ENCODE results near the gene TMEM44. TPM values are rescaled to one million over a fixed set of nuclear protein-coding genes. Genes with fewer than 3 reads are reported as not detected.

Gene TMEM44
- total and polyA plus RNA-seq, 3 experiments from 2014 or later: 2.6 to 5.7 (median 3.0) TPM

DNA sequence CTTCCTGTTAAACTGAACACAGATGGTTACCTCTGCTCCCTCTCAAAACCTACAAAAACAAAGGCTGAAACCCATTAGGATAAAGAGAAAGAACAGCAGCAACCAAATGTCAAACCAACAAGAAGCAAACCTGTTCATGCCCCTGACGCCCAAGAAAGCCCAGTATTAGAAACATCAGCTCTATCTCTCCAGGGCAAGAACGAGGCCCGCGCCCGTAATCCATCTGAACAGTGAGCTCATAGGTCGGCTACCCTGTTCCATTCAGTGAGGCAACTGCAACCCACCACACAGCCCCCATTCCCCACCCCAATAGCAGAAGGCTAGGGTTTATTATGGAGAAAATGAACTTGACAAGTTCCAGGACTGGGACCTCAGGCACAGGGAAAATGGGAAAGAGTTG is 28.7 kb upstream of the TMEM44 start:
- Mint-ChIP-seq H3K9me3 (no peaks in the 10 kb centered on the region), H3K4me1 (peaks cover 13 to 20% (median 18%) of the 10 kb centered on the region in 3 donors), H3K4me3 (no peak overlapping the region), H3K27ac (peak overlapping the region in 1 of 8 donors; percentile 22), H3K27me3 (no peaks in the 10 kb centered on the region), H3K36me3 (peaks cover 19 to 86% (median 25%) of the 10 kb centered on the region in 3 donors)
- H3K4me1 ChIP-seq (ENCODE audit: insufficient read depth, low read length): peaks cover 9% of the 10 kb centered on the region
- no peaks in the 10 kb centered on the region for H3K9me3 ChIP-seq (ENCODE audit: low read length)
- no peak overlapping the region for H3K4me3 ChIP-seq (ENCODE audit: low read length)
- H3K27me3 ChIP-seq (ENCODE audit: insufficient read depth, low read length, poor library complexity, severe bottlenecking): no peaks in the 10 kb centered on the region
- peaks cover 48% of the 10 kb centered on the region for H3K36me3 ChIP-seq (ENCODE audit: insufficient read depth, low read length)
- no peak for DNase-seq
- no peak overlapping the region for H3K27ac ChIP-seq (ENCODE audit: low read depth, low read length)
- CTCF ChIA-PET: interaction anchor here (1.8 kb wide), 1 partner anchor 10 kb away, joined by 5 read pairs; the partner anchor contains the start of gene LSG1
- POLR2A ChIA-PET: no interaction called here

DNA sequence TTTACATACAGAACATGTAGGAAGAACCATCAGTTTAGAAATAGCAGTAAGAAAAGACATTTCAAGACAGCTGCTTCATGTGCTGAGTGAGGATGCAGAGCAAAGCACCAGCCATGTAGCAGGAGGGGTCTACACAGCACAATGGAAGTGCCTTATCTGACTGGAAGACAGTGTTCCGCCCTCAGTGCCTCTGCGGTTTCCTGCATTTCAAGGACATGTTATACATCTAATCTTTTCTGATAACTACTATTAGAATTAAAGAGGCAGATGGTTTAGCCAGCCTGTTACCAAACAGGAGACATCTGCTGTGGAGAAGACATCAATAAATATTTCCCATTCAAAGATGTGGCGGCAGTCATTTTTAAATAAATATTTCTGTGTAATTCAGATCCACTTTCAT is 28.2 kb upstream of the TMEM44 start:
- peaks cover 9% of the 10 kb centered on the region for H3K4me1 ChIP-seq (ENCODE audit: insufficient read depth, low read length)
- H3K4me3 ChIP-seq (ENCODE audit: low read length): no peak overlapping the region
- no peak for DNase-seq
- H3K27ac Mint-ChIP-seq: peak overlapping the region in 2 of 8 donors; percentile 41 to 68
- ChIA-PET POLR2A (no interaction called here), CTCF (no interaction called here)
- H3K36me3 Mint-ChIP-seq: peaks cover 19 to 84% (median 20%) of the 10 kb centered on the region in 3 donors
- no peaks in the 10 kb centered on the region for H3K27me3 Mint-ChIP-seq
- H3K4me3 Mint-ChIP-seq: no peak overlapping the region
- H3K27ac ChIP-seq (ENCODE audit: low read depth, low read length): no peak overlapping the region
- H3K27me3 ChIP-seq (ENCODE audit: insufficient read depth, low read length, poor library complexity, severe bottlenecking): no peaks in the 10 kb centered on the region
- no peaks in the 10 kb centered on the region for H3K9me3 ChIP-seq (ENCODE audit: low read length)
- no peaks in the 10 kb centered on the region for H3K9me3 Mint-ChIP-seq
- peaks cover 13 to 18% (median 18%) of the 10 kb centered on the region in 3 donors for H3K4me1 Mint-ChIP-seq
- H3K36me3 ChIP-seq (ENCODE audit: insufficient read depth, low read length): peaks cover 43% of the 10 kb centered on the region

DNA sequence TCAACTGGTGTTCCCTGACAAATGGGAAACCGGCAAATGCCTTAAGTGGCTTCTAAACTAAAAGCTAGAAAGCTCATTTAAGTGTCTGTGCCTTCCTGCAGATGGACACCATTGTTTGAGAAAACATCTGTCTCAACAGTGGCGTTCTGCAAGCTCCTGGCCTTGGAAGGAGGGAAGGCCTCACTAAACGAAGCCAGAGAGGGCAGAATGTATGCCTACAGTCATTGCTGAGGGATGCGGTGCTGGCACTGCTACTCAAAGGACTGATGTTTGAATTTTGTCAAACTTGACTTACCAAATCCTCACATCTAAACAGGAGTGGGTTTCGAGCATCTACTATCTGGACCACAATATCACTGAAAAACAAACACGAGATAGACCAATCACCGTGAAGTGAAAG is 26.6 kb upstream of the TMEM44 start:
- ChIA-PET CTCF (interaction anchor here (2.6 kb wide), 1 partner anchor 12 kb away, joined by 8 read pairs; the partner anchor contains the start of gene LSG1), POLR2A (no interaction called here)
- H3K4me1 Mint-ChIP-seq: peaks cover 13 to 24% (median 22%) of the 10 kb centered on the region in 3 donors
- H3K4me1 ChIP-seq (ENCODE audit: insufficient read depth, low read length): peaks cover 9% of the 10 kb centered on the region
- no peak overlapping the region for H3K27ac Mint-ChIP-seq
- H3K27me3 ChIP-seq (ENCODE audit: insufficient read depth, low read length, poor library complexity, severe bottlenecking): no peaks in the 10 kb centered on the region
- H3K4me3 ChIP-seq (ENCODE audit: low read length): no peak overlapping the region
- H3K4me3 Mint-ChIP-seq: no peak overlapping the region
- H3K36me3 ChIP-seq (ENCODE audit: insufficient read depth, low read length): peaks cover 32% of the 10 kb centered on the region
- H3K27ac ChIP-seq (ENCODE audit: low read depth, low read length): no peak overlapping the region
- no peak for DNase-seq
- H3K9me3 Mint-ChIP-seq: no peaks in the 10 kb centered on the region
- H3K9me3 ChIP-seq (ENCODE audit: low read length): no peaks in the 10 kb centered on the region
- H3K36me3 Mint-ChIP-seq: peaks cover 12 to 79% (median 13%) of the 10 kb centered on the region in 3 donors
- no peaks in the 10 kb centered on the region for H3K27me3 Mint-ChIP-seq

DNA sequence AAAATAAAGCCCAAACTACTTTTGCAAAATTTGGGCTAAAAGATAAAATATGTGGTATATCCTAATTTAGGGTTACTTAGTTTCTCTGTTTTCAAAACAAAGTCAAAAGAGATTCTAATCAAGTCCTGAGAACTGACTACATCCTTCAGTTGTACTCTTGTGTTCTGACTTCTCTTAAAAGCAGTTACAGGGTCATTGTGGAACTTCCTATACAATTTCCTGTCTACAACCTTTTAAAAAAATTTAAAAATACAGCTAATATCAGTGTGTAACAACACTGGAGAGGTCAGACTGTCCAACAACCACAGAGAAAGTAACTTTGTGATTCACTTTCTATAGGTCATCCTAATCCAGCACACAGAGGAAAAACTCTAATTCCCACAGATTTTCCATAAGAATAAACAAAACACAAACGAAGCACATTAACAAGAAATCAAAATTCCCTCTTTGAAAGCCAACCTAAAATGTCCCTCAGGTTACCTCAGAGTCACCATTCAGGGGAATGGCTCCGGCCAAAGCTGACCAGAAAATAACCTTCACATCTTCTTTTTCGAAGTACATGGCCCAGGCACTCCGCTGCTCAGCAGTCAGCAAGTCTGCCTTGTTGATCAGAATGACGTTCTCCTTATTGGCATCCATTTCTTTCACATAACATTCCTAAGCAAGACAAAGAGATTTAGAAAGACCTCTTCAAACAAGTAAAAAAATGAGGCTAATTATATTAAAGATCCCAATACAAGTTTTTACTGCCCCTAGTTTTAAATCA is 25.4 kb upstream of the TMEM44 start:
- Histone ChIP-seq H3K9me3 (ENCODE audit: low read length) (no peaks in the 10 kb centered on the region), H3K27me3 (ENCODE audit: insufficient read depth, low read length, poor library complexity, severe bottlenecking) (no peaks in the 10 kb centered on the region), H3K4me3 (ENCODE audit: low read length) (no peak overlapping the region), H3K4me1 (ENCODE audit: insufficient read depth, low read length) (peaks cover 9% of the 10 kb centered on the region), H3K36me3 (ENCODE audit: insufficient read depth, low read length) (peaks cover 40% of the 10 kb centered on the region), H3K27ac (ENCODE audit: low read depth, low read length) (no peak overlapping the region)
- Mint-ChIP-seq H3K9me3 (no peaks in the 10 kb centered on the region), H3K36me3 (peaks cover 19 to 81% (median 21%) of the 10 kb centered on the region in 3 donors), H3K4me3 (no peak overlapping the region), H3K27ac (peak overlapping the region in 2 of 8 donors; percentile 2 to 47), H3K4me1 (peaks cover 16 to 35% (median 30%) of the 10 kb centered on the region in 3 donors), H3K27me3 (no peaks in the 10 kb centered on the region)
- ChIA-PET POLR2A (no interaction called here), CTCF (interaction anchor here (2.6 kb wide), 1 partner anchor 13 kb away, joined by 8 read pairs; the partner anchor contains the start of gene LSG1)
- no peak for DNase-seq

DNA sequence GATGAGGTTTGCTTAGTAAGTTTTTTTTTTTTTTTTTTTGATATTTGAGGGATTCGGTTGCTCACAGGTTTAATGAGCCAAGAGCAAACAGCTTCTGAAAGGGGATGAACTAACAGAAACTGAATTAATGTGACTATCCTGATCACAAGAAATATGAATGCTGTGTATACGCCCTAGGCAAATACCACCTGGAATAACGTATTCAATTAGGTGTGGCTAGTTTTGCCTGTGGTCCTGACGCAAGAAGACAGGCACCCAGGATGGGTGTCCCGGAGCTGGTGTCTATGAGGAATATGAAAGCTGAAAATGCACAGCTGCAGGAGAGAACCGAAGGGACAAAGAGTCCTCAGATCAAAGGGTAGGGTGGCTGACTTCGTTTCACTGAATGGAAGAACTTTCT is 24.2 kb upstream of the TMEM44 start:
- H3K4me3 Mint-ChIP-seq: no peak overlapping the region
- H3K27ac Mint-ChIP-seq: no peak overlapping the region
- no peaks in the 10 kb centered on the region for H3K9me3 ChIP-seq (ENCODE audit: low read length)
- H3K27ac ChIP-seq (ENCODE audit: low read depth, low read length): no peak overlapping the region
- no peak for DNase-seq
- CTCF ChIA-PET: interaction anchor here (2.6 kb wide), 1 partner anchor 14 kb away, joined by 8 read pairs; the partner anchor contains the start of gene LSG1
- H3K27me3 Mint-ChIP-seq: no peaks in the 10 kb centered on the region
- peaks cover 14 to 35% (median 30%) of the 10 kb centered on the region in 3 donors for H3K4me1 Mint-ChIP-seq
- H3K4me3 ChIP-seq (ENCODE audit: low read length): no peak overlapping the region
- H3K36me3 Mint-ChIP-seq: peaks cover 21 to 86% (median 23%) of the 10 kb centered on the region in 3 donors
- H3K36me3 ChIP-seq (ENCODE audit: insufficient read depth, low read length): peaks cover 42% of the 10 kb centered on the region
- H3K27me3 ChIP-seq (ENCODE audit: insufficient read depth, low read length, poor library complexity, severe bottlenecking): no peaks in the 10 kb centered on the region
- no peaks in the 10 kb centered on the region for H3K9me3 Mint-ChIP-seq
- POLR2A ChIA-PET: no interaction called here
- peaks cover 9% of the 10 kb centered on the region for H3K4me1 ChIP-seq (ENCODE audit: insufficient read depth, low read length)

DNA sequence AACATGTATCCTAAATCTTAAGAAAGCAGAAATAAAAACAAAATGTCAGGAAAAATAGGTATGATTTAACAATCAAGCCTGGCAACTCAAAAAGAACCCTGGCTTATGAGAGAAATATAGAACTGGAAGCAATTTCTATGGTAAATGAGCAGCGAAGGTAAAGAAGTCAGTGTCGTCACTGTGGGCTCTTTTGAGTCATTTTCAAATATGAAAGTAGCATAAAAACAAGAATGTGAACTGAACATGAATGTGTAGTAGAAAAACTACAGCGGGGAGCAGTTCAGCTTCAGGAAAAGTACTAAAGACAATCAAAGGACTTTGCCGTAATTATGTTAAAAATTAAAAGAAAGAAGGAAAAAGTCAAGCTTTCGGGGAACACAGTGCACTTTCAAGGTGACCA is 21.2 kb upstream of the TMEM44 start:
- DNase-seq: no peak
- Mint-ChIP-seq H3K36me3 (peaks cover 21 to 85% (median 36%) of the 10 kb centered on the region in 3 donors), H3K4me1 (peaks cover 7 to 21% (median 18%) of the 10 kb centered on the region in 3 donors), H3K27me3 (no peaks in the 10 kb centered on the region), H3K9me3 (no peaks in the 10 kb centered on the region), H3K27ac (peak overlapping the region in 5 of 8 donors; percentile 3 to 55 (median 40)), H3K4me3 (no peak overlapping the region)
- H3K27me3 ChIP-seq (ENCODE audit: insufficient read depth, low read length, poor library complexity, severe bottlenecking): no peaks in the 10 kb centered on the region
- POLR2A ChIA-PET: no interaction called here
- H3K27ac ChIP-seq (ENCODE audit: low read depth, low read length): no peak overlapping the region
- no peaks in the 10 kb centered on the region for H3K4me1 ChIP-seq (ENCODE audit: insufficient read depth, low read length)
- H3K36me3 ChIP-seq (ENCODE audit: insufficient read depth, low read length): peaks cover 53% of the 10 kb centered on the region
- no peaks in the 10 kb centered on the region for H3K9me3 ChIP-seq (ENCODE audit: low read length)
- CTCF ChIA-PET: no interaction called here
- H3K4me3 ChIP-seq (ENCODE audit: low read length): no peak overlapping the region

DNA sequence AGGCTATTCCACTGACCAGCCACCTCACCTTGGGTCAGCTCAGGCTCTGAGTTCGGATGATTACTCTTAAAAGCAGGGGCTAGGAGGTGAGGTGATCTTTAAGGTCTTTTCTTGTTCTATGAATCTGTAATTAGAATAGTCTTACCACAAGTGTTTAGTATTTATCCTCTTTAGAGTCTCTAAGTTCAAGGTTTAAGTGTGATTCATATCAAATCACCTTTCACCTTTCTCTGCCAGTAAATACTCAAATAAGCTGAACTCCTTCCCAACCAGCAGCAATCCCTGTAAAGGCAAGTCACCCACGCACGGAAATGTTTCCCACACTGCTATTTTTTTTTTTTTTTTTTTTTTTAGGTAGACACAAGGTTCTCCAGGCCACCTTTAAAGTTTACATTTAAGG is 14.5 kb upstream of the TMEM44 start:
- H3K4me3 ChIP-seq (ENCODE audit: low read length): no peak overlapping the region
- POLR2A ChIA-PET: no interaction called here
- no peaks in the 10 kb centered on the region for H3K4me1 Mint-ChIP-seq
- H3K9me3 ChIP-seq (ENCODE audit: low read length): no peaks in the 10 kb centered on the region
- H3K27ac Mint-ChIP-seq: peak overlapping the region in 2 of 8 donors; percentile 47 to 66
- CTCF ChIA-PET: interaction anchor here (0.7 kb wide), 1 partner anchor 874 kb away, joined by 3 read pairs; no protein-coding TSS in a partner anchor
- no peaks in the 10 kb centered on the region for H3K27me3 ChIP-seq (ENCODE audit: insufficient read depth, low read length, poor library complexity, severe bottlenecking)
- no peak overlapping the region for H3K4me3 Mint-ChIP-seq
- H3K9me3 Mint-ChIP-seq: no peaks in the 10 kb centered on the region
- no peak for DNase-seq
- no peaks in the 10 kb centered on the region for H3K27me3 Mint-ChIP-seq
- no peak overlapping the region for H3K27ac ChIP-seq (ENCODE audit: low read depth, low read length)
- H3K4me1 ChIP-seq (ENCODE audit: insufficient read depth, low read length): no peaks in the 10 kb centered on the region
- H3K36me3 ChIP-seq (ENCODE audit: insufficient read depth, low read length): peaks cover 63% of the 10 kb centered on the region
- H3K36me3 Mint-ChIP-seq: peaks cover 11 to 84% (median 42%) of the 10 kb centered on the region in 3 donors

DNA sequence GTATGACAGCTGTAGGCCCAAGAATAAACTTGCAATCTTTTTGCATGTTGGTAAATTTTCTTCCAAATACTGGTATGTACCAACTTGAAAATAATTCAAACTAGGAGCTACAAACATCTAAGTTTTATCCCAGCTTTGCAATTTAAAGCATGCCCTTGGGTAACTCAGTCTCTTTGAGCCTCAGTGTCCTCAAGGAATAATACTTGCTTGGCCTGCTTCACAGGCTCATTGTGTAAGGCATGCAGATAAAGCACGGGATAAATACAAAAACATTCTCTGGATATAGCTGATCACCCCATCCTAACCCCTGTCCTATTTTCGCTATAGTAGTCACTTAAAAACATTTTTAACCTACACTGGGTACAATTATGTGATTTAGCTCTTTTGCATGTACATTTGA is 9.6 kb upstream of the TMEM44 start:
- ChIA-PET CTCF (interaction anchor here (0.6 to 1.4 kb wide), 4 partner anchors 9 to 1870 kb away, joined by 3 to 7 read pairs (median 4); partner anchors contain the start of gene TMEM44), POLR2A (interaction anchor here (0.6 kb wide), 1 partner anchor 331 kb away, joined by 10 read pairs; no protein-coding TSS in a partner anchor)
- no peak overlapping the region for H3K4me3 Mint-ChIP-seq
- Histone ChIP-seq H3K4me1 (ENCODE audit: insufficient read depth, low read length) (peaks cover 5% of the 10 kb centered on the region), H3K4me3 (ENCODE audit: low read length) (no peak overlapping the region), H3K27ac (ENCODE audit: low read depth, low read length) (no peak overlapping the region), H3K27me3 (ENCODE audit: insufficient read depth, low read length, poor library complexity, severe bottlenecking) (no peaks in the 10 kb centered on the region), H3K9me3 (ENCODE audit: low read length) (no peaks in the 10 kb centered on the region), H3K36me3 (ENCODE audit: insufficient read depth, low read length) (peaks cover 47% of the 10 kb centered on the region)
- no peak for DNase-seq
- peaks cover 19 to 70% (median 30%) of the 10 kb centered on the region in 3 donors for H3K36me3 Mint-ChIP-seq
- peaks cover 4 to 6% (median 5%) of the 10 kb centered on the region in 3 donors for H3K4me1 Mint-ChIP-seq
- H3K27me3 Mint-ChIP-seq: no peaks in the 10 kb centered on the region
- H3K27ac Mint-ChIP-seq: peak overlapping the region in 1 of 8 donors; percentile 61
- H3K9me3 Mint-ChIP-seq: no peaks in the 10 kb centered on the region

Data from CD8-positive, alpha-beta memory T cell (primary cell).